Pons (tissue), 1 donor: ENCODE measurements around the gene NRG4.
"Not testable (repeated sequence)": the region's sequence is repeated elsewhere in the genome, so short reads cannot be mapped to it uniquely, and the experiment has no call there.

ENCODE experiments used
- DNase-seq: peaks from one replicate; pipeline ENCODE4 v3.0.0-alpha.2; 2016; ENCODE audit warnings: low spot score

NRG4 gene

DNA sequence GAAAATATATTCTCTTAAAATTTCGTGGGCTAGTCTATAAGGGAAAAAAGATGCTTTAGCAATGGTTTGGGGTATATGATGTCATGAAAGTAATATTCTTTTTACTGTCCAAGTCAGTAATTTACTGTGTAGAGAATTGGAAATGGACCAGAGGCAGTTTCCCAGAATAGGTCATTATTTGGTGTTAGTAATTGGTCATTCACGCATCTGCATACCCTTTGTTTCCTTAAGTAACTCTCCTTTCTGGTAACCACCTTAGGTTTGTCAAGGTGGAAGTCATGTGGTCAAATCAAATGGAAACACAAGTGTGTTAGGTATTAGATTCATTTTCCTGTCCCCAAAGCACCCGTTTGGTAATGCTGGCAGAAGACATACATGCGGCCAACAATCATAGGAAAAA lies 84.6 kb downstream of the NRG4 start:
- DNase-seq = no peak

- DNase-seq = no peak
Measured at GRCh38 chr15:75926931-75927330, 85.3 kb downstream of the NRG4 start.

- no peak for DNase-seq
Measured at GRCh38 chr15:75925440-75925839, 86.8 kb downstream of the NRG4 start.

DNA sequence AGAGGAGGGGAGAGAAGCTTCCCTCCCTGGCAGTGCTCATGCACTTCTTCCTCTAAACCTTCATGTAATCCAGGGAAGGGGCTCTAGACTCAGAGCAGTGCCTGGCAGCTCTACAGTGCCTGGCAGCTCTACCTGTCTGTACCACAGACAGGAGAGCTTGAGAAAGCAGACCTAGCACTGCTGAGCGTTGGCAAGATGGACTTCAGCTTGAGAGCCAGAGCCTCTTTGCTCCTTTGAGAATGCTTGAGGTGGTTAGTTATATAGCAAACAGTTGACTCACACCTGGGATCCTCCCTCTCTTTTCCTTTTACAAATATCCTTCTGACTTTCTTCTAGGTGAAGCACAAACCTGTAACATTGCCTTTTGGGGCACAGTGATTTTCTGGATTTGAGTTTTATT lies 87.6 kb downstream of the NRG4 start:
- DNase-seq = no peak

DNA sequence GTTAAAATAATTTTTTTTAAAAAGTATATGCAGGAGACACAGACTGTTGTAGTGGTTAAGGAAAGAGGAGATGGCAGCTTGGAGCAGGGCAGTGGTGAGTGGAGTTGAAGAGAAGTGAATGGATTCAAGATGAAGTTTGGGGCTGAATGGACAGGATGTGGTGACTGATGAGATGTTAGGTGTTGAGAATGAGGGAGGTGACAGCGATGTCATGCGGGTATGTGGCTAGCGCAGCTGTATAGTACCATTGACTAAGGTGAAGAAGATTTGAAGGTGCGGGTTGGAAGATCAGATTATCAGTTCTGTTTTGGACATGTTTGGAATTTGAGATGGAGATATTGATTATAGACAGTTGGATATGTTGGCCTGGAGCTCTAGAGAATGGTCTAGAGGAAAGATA lies 88.5 kb downstream of the NRG4 start:
- no peak for DNase-seq

DNA sequence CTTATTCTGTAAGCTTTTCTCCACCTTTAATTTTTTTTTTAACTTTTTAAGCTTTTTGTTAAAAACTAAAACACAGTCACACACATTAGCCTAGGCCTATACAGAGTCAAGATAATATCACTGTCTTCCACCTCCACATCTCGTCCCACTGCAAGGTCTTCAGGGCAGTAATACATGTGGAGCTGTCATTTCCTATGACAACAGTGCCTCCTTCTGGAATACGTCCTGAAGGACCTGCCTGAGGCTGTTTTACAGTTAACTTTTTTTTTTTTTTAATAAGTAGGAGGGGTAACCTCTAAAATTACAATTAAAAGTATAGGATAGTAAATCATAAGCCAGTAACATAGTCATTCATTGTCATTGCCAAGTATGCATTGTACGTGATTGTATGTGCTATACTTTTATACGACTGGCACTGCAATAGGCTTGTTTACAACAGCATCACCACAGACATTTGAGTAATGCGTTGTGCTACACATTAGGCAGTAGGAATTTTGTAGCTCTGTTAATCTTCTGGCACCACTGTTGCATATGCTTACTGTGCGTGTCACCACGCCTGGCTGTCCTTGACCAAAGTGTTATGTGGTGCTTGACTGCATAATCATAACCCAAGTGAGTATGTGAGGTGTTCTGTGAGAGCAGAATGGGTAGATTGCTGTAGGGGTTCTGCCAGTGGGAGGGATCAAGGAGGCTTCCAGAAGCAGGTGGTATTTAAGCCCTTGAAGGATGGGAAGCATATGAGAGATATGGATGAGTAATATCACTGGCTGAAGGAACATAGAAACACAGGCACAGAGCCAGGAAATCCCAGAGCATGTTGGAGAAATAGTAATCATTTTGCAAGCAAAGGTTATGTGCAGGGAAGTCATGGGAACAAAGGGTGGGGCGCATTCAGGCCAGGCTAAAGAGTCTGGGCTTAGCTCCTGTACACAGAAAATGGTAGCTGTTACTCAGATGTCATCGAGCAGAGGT lies 90.2 kb downstream of the NRG4 start:
- peak; percentile 5 for DNase-seq

DNA sequence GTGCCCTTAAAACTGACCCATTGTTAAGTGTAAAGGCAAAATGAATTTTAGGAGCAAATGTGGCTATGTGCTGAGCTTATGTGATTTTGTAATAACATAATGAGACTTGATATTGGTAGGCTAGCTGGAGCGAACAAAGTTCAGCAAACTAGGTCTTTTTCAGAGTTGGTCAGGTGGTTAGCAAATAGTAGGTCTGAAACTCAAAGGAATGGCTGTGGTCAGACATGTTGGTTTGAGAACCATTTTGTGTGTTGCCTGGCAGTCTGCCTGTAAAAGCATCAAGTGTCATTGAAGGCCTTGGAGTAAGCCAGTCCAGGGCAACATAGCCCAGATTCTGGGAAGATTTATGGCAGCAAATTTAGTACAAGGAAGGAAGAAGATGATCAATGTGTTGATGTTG lies 92.1 kb downstream of the NRG4 start:
- no peak for DNase-seq

DNA sequence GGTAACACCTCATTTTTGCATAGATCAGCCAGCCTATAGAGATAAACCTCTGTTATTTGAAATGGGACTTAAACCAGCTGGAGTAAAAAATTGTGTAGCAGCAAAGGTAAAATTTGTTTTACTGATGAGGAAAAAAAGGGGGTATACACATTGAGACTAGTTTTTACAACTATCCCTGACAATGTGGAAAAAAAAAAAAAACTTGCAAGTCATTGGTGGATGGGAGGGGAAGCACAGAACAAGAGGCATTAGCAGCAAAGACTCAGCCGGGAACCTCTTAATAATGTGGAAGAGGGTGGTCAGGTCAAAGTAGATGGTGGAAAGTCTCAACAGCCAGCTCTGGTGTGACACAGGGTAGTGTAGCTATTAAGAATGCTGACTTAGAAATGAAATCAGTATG lies 94.1 kb downstream of the NRG4 start:
- DNase-seq = no peak

DNA sequence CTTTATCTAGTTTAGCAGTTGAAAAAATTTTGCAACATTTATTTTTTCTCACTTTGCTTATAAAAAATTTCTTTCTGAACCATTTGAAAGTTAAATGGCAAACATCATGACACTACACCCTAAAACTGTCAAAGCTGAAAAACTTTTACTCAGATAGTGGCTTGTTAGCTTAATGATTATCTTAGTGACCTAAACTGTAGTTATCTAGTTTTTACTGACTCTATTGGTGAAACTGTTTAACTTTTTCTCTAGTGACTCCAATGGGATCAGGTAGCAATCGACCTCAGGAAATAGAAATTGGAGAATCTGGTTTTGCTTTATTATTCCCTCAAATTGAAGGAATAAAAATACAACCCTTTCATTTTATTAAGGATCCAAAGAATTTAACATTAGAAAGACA lies 95.2 kb downstream of the NRG4 start:
- DNase-seq = no peak

DNA sequence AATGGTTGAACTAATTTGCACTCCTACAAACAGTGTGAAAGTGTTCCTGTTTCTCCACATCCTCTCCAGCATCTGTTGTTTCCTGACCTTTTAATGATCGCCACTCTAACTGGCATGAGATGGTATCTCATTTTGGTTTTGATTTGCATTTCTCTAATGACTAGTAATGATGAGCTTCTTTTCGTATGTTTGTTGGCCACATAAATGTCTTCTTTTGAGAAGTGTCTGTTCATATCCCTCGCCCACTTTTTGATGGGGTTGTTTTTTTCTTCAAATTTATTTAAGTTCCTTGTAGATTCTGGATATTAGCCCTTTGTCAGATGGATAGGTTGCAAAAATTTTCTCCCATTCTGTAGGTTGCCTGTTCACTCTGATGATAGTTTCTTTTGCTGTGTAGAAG lies 101.9 kb downstream of the NRG4 start:
- DNase-seq = not testable (repeated sequence)

GRCh38 chr15:75905231-75905630 lies 107.0 kb downstream of the NRG4 start:
- DNase-seq = no peak

DNA sequence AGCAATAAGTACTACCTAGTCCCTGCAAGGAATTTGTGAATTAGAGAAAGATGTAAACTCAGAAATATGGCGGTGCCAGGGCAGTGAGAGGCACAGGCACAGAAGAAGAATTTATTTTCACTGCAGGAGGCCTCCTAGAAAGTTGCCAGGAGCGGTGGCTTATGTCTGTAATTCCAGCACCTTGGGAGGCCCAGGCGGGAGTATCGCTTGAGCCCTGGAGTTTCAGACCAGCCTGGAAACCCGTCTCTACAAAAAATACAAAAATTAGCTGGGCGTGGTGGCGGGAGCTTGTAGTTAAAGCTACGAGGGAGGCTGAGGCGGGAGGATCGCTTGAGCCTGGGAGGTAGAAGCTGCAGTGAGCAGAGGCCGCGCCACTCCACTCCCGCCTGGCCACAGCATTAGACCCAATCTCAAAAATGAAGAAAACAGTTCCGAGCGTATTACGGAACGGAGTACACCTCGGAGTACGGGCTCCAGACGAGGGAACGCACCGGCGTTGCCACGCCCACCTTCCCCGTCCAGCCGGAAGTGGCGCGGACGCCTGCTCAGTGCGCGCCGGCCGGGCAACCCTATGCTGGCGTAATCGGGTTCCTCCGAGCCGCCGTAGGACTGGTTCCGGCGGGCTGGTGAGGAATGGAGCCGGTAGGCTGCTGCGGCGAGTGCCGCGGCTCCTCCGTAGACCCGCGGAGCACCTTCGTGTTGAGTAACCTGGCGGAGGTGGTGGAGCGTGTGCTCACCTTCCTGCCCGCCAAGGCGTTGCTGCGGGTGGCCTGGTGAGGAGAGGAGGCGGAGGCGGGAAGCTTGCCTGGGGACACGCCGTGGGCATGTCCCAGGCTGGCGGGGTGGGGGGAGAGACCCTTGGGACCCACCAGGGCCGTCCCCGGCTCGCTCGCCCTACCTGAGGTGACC lies 108.6 kb downstream of the NRG4 start, which contains the start of gene FBXO22:
Gene FBXO22 (plus strand): TSS at position 548 of the 909 bp plus-strand sequence. CDS start 86 bp downstream, at position 634.
- DNase-seq = peak; percentile 72

GRCh38 chr15:75902129-75902557 lies 110.1 kb downstream of the NRG4 start:
- no peak for DNase-seq

DNA sequence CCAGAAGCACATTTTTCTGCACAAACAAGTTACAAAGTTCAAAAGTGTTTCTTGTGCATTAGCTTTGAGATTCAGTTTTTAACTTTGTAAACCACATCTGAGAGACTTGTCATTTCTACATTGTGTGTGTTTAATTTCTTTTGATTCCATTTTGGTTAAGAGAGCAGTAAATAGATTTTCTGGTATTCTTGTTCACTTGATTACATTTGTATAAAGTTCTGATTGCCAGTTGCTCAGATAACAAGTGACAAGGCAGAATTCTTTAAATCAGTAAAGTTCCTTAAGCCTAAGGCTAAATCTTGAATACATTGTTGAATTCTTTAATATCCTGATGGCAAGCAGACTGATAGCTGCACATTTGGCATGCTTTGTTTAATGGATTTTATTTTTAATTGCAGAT lies 111.6 kb downstream of the NRG4 start:
- DNase-seq = no peak

- no peak for DNase-seq
Measured at GRCh38 chr15:75895731-75896130, 116.5 kb downstream of the NRG4 start.

GRCh38 chr15:75891895-75892294 lies 120.3 kb downstream of the NRG4 start:
- no peak for DNase-seq
